A549 (cell line): ENCODE measurements around the gene GRIK4. TPM values are rescaled to one million over a fixed set of nuclear protein-coding genes. Genes with fewer than 3 reads are reported as not detected.

ENCODE experiments used
- ATAC-seq, 2 experiments: fragments of 200-7000 bp in 1 of 2; fragments of >200 bp in 1 of 2; cut with Nextera tagmentation in 1 of 2; cut with Tn5 transposase in 1 of 2; 3 replicates each; pipeline versions ENCODE4 v1.8.0 to v1.9.1; 2018 to 2020; ENCODE audit warnings: mild to moderate bottlenecking in 1 of 2, moderate library complexity in 1 of 2
- CTCF ChIA-PET: fragments of 300-600 bp; sonication (Branson Sonifier 250); formaldehyde crosslinking; extraction: SDS; loops from one replicate; lab custom pipeline; 2021; ENCODE audit warnings: antibody characterized with exemption, inconsistent platforms; lab: Yijun Ruan, JAX
- POLR2A ChIA-PET: fragments of 350-600 bp; formaldehyde crosslinking; extraction: SDS; loops from one replicate; lab custom pipeline; 2021; ENCODE audit warnings: antibody characterized with exemption, inconsistent platforms; lab: Yijun Ruan, JAX
- DNase-seq, 2 experiments: peaks; one replicate each; pipeline versions ENCODE4 v3.0.0 to v3.0.0-alpha.2; 2011 to 2016; ENCODE audit warnings: low read depth in 1 of 2, low spot score in 1 of 2
- FAIRE-seq: peaks from 2 replicates; lab custom pipeline; 2011; peaks lifted over from hg19 to GRCh38; lab: Jason Lieb, UNC
- H3K27ac ChIP-seq, 2 experiments: fragments of >200 bp; sonication (Bioruptor Twin); formaldehyde crosslinking; 3 replicates each; pipeline ENCODE4 v1.5.1; 2016 to 2017
- H3K4me1 ChIP-seq: fragments of >200 bp; sonication (Bioruptor Twin); formaldehyde crosslinking; 3 replicates; pipeline ENCODE4 v1.6.1; 2016
- H3K4me2 ChIP-seq: fragments of >200 bp; sonication (Bioruptor Twin); formaldehyde crosslinking; 3 replicates; pipeline ENCODE4 v1.6.1; 2016
- H3K4me3 ChIP-seq: fragments of >200 bp; sonication (Bioruptor Twin); formaldehyde crosslinking; 3 replicates; pipeline ENCODE4 v1.5.1; 2016
- H3K9me3 ChIP-seq: fragments of >200 bp; sonication (Bioruptor Twin); formaldehyde crosslinking; 3 replicates; pipeline ENCODE4 v1.6.1; 2016
- BHLHE40 ChIP-seq: IDR thresholded peaks from 2 replicates; pipeline ENCODE4 v1.6.1; 2012; ENCODE audit warnings: low read depth, low read length, inconsistent platforms
- CBX8 ChIP-seq: fragments of 200-600 bp; sonication (generic); IDR thresholded peaks from 2 replicates; pipeline ENCODE4 v1.6.1; 2016
- CTCF ChIP-seq: fragments of >200 bp; sonication (Bioruptor Twin); formaldehyde crosslinking; IDR thresholded peaks from 3 replicates; pipeline ENCODE4 v1.5.1; 2016
- EHF ChIP-seq: fragments of 250-450 bp; sonication (Bioruptor Pico); IDR thresholded peaks from 2 replicates; pipeline ENCODE4 v1.5.0; 2020; ENCODE audit warnings: mild to moderate bottlenecking
- EHMT2 ChIP-seq: fragments of 200-600 bp; sonication (generic); IDR thresholded peaks from 2 replicates; pipeline ENCODE4 v1.6.1; 2016; ENCODE audit warnings: antibody characterized with exemption, low read depth, mild to moderate bottlenecking, moderate library complexity
- ELK1 ChIP-seq: fragments of 150-350 bp; IDR thresholded peaks from 2 replicates; pipeline ENCODE4 v1.6.1; 2014; ENCODE audit warnings: low read depth, mild to moderate bottlenecking, low read length
- EP300 ChIP-seq, 2 experiments: fragments of >200 bp; sonication (Bioruptor Twin); formaldehyde crosslinking; IDR thresholded peaks; 2 replicates in 1 of 2; 3 replicates in 1 of 2; pipeline ENCODE4 v1.6.1; 2016 to 2017
- FOSB ChIP-seq: fragments of 250-450 bp; sonication (Bioruptor Pico); IDR thresholded peaks from 2 replicates; pipeline ENCODE4 v1.5.0; 2020; ENCODE audit warnings: mild to moderate bottlenecking, moderate library complexity
- HDAC2 ChIP-seq: fragments of 200-600 bp; sonication (generic); IDR thresholded peaks from 2 replicates; pipeline ENCODE4 v1.6.1; 2016
- HEYL ChIP-seq: fragments of 250-450 bp; sonication (Bioruptor Pico); IDR thresholded peaks from 2 replicates; pipeline ENCODE4 v1.8.0; 2021; ENCODE audit warnings: mild to moderate bottlenecking, moderate library complexity
- HOXB5 ChIP-seq: fragments of 250-450 bp; sonication (Bioruptor Pico); IDR thresholded peaks from 2 replicates; pipeline ENCODE4 v1.5.0; 2020; ENCODE audit warnings: mild to moderate bottlenecking, moderate library complexity
- JUNB ChIP-seq: fragments of >200 bp; sonication (Bioruptor Twin); formaldehyde crosslinking; IDR thresholded peaks from 2 replicates; pipeline ENCODE4 v1.6.1; 2016
- MAZ ChIP-seq: fragments of 150-350 bp; IDR thresholded peaks from 2 replicates; pipeline ENCODE4 v1.6.1; 2014; ENCODE audit warnings: antibody characterized with exemption, low read depth, low read length, borderline replicate concordance
- RAD21 ChIP-seq, 2 experiments: fragments of >200 bp in 1 of 2; sonication (Bioruptor Twin) in 1 of 2; formaldehyde crosslinking in 1 of 2; IDR thresholded peaks in 1 of 2; conservative IDR thresholded peaks in 1 of 2; 2 replicates in 1 of 2; 3 replicates in 1 of 2; pipeline ENCODE4 v1.6.1; 2012 to 2018; ENCODE audit warnings: inconsistent platforms in 1 of 2
- REST ChIP-seq: fragments of 200-600 bp; sonication (generic); IDR thresholded peaks from 2 replicates; pipeline ENCODE4 v1.6.1; 2016; ENCODE audit warnings: antibody characterized with exemption, mild to moderate bottlenecking, moderate library complexity
- RFX5 ChIP-seq: fragments of 450-650 bp; IDR thresholded peaks from 2 replicates; pipeline ENCODE4 v1.7.1; 2014; ENCODE audit warnings: antibody characterized with exemption, mild to moderate bottlenecking, moderate library complexity
- RNF2 ChIP-seq: fragments of 200-600 bp; sonication (generic); IDR thresholded peaks from 2 replicates; pipeline ENCODE4 v1.6.1; 2016; ENCODE audit warnings: low read depth, mild to moderate bottlenecking, antibody characterized with exemption, moderate library complexity, borderline replicate concordance
- SMC3 ChIP-seq: fragments of >200 bp; sonication (Bioruptor Twin); formaldehyde crosslinking; IDR thresholded peaks from 3 replicates; pipeline ENCODE4 v1.6.1; 2018; ENCODE audit warnings: inconsistent platforms
- USF2 ChIP-seq: fragments of 450-650 bp; IDR thresholded peaks from 2 replicates; pipeline ENCODE4 v1.6.1; 2014; ENCODE audit warnings: antibody characterized with exemption
- ZFP36 ChIP-seq: fragments of 450-650 bp; IDR thresholded peaks from 2 replicates; pipeline ENCODE4 v1.6.1; 2014; ENCODE audit warnings: borderline replicate concordance; ENCODE audit not compliant: partially characterized antibody
- ZSCAN20 ChIP-seq: fragments of 250-450 bp; sonication (Bioruptor Pico); IDR thresholded peaks from 2 replicates; pipeline ENCODE4 v1.8.0; 2022; ENCODE audit warnings: mild to moderate bottlenecking, moderate library complexity
- WGBS: methylation state at CpG from one replicate; pipeline ENCODE4 v1.1.6; 2017; ENCODE audit errors: missing lambda C conversion rate; 5-methylcytosine and 5-hydroxymethylcytosine counted together
- polyA plus RNA-seq, 4 experiments: library from polyadenylated mRNA; depleted of rRNA in 3 of 4; stranded (reverse); fragments of >200 nt; fragmentation: RNase III in 1 of 4; extraction: RNeasy Plus Mini Kit Qiagen cat#74134 plus additional on column Dnase treatment in 1 of 4; gene quantifications; 2 replicates in 3 of 4; 3 replicates in 1 of 4; pipeline ENCODE4 v1.2.3, GENCODE V29; 2011 to 2017

The GRIK4 gene
- polyA plus RNA-seq, 2 of the 4 experiments (the other 2 are of a cell fraction): 0.01 TPM; not detected in 1

- 39% methylated on average over 6 of the region's 6 CpGs for WGBS
- Histone ChIP-seq H3K4me2 (no peak overlapping the region), H3K27ac (no peak overlapping the region), H3K9me3 (no peaks in the 10 kb centered on the region), H3K4me1 (no peaks in the 10 kb centered on the region), H3K4me3 (no peak overlapping the region)
- DNase-seq (no peak), ATAC-seq (no peak), FAIRE-seq (no peak)
- TF ChIP-seq FOSB (CRISPR knock-in tag) (no peak), ZFP36 (no peak), EHF (CRISPR knock-in tag) (no peak), ZSCAN20 (CRISPR knock-in tag) (no peak), HEYL (CRISPR knock-in tag) (no peak), USF2 (no peak), RAD21 (conservative IDR thresholded peaks at IDR 0.05 in 1 of 2, IDR thresholded peaks at IDR 0.05 in 1 of 2) (no peak), CBX8 (no peak), RFX5 (no peak), HDAC2 (no peak), BHLHE40 (no peak)
- POLR2A ChIA-PET: no interaction called here
- CTCF ChIA-PET: no interaction called here
Observed at GRCh38 chr11:120722524-120722923, 211.0 kb downstream of the GRIK4 start.

- Histone ChIP-seq H3K9me3 (no peaks in the 10 kb centered on the region), H3K4me1 (no peaks in the 10 kb centered on the region), H3K4me2 (no peak overlapping the region), H3K27ac (no peak overlapping the region), H3K4me3 (no peak overlapping the region)
- FAIRE-seq: no peak
- CTCF ChIA-PET: interaction anchor here (0.7 kb wide), 1 partner anchor 11 kb away, joined by 3 read pairs; no protein-coding TSS in a partner anchor
- POLR2A ChIA-PET: no interaction called here
- no peak for DNase-seq
- WGBS: 27% methylated on average over 4 of the region's 4 CpGs
- no peak for ATAC-seq
- TF ChIP-seq ELK1 (no peak), HDAC2 (no peak), JUNB (no peak), MAZ (no peak), RNF2 (no peak)
- TF ChIP-seq, all 56 proteins: peak for 0
Observed at GRCh38 chr11:120723751-120724150, 212.2 kb downstream of the GRIK4 start.

- FAIRE-seq (no peak), DNase-seq (no peak), ATAC-seq (no peak)
- no peak for TF ChIP-seq REST
- TF ChIP-seq HOXB5 (CRISPR knock-in tag): no peak
- TF ChIP-seq SMC3: no peak
- no peak for TF ChIP-seq CBX8
- no peak for TF ChIP-seq EP300 (IDR thresholded peaks at IDR 0.05)
- no peak for TF ChIP-seq HEYL (CRISPR knock-in tag)
- no peak for TF ChIP-seq EHMT2
- no peak for TF ChIP-seq CTCF
- Histone ChIP-seq H3K4me1 (no peaks in the 10 kb centered on the region), H3K4me2 (no peak overlapping the region), H3K4me3 (no peak overlapping the region), H3K9me3 (no peaks in the 10 kb centered on the region), H3K27ac (no peak overlapping the region)
- ChIA-PET POLR2A (no interaction called here), CTCF (interaction anchor here (0.7 kb wide), 1 partner anchor 8 kb away, joined by 4 read pairs; no protein-coding TSS in a partner anchor)
Observed at GRCh38 chr11:120727752-120728151, 216.2 kb downstream of the GRIK4 start.
